A549 (cell line): Measurements from ENCODE around the gene EHBP1.

Experiments
- CHD2 ChIP-seq: fragments of 150-350 bp; IDR thresholded peaks from 2 replicates; pipeline ENCODE4 v1.6.1; 2014; ENCODE audit warnings: low read length; ENCODE audit not compliant: partially characterized antibody
- CTCF ChIP-seq: fragments of >200 bp; sonication (Bioruptor Twin); formaldehyde crosslinking; IDR thresholded peaks from 3 replicates; pipeline ENCODE4 v1.5.1; 2016
- EP300 ChIP-seq, 2 experiments: fragments of >200 bp; sonication (Bioruptor Twin); formaldehyde crosslinking; IDR thresholded peaks; 2 replicates in 1 of 2; 3 replicates in 1 of 2; pipeline ENCODE4 v1.6.1; 2016 to 2017
- MYC ChIP-seq: IDR thresholded peaks from 2 replicates; pipeline ENCODE4 v1.6.1; 2012; ENCODE audit warnings: mild to moderate bottlenecking, inconsistent platforms, low read length, improper control_type of control experiment, borderline replicate concordance
- PBX3 ChIP-seq: IDR thresholded peaks from 2 replicates; pipeline ENCODE4 v1.6.1; 2012
- POLR2A ChIP-seq: IDR thresholded peaks from 2 replicates; pipeline ENCODE4 v1.6.1; 2012; ENCODE audit warnings: mild to moderate bottlenecking, low read length
- RAD21 ChIP-seq, 2 experiments: fragments of >200 bp in 1 of 2; sonication (Bioruptor Twin) in 1 of 2; formaldehyde crosslinking in 1 of 2; IDR thresholded peaks in 1 of 2; conservative IDR thresholded peaks in 1 of 2; 2 replicates in 1 of 2; 3 replicates in 1 of 2; pipeline ENCODE4 v1.6.1; 2012 to 2018; ENCODE audit warnings: inconsistent platforms in 1 of 2
- RCOR1 ChIP-seq: fragments of 150-350 bp; IDR thresholded peaks from 2 replicates; pipeline ENCODE4 v1.6.1; 2014; ENCODE audit warnings: antibody characterized with exemption, low read length, low read depth
- RFX5 ChIP-seq: fragments of 450-650 bp; IDR thresholded peaks from 2 replicates; pipeline ENCODE4 v1.7.1; 2014; ENCODE audit warnings: antibody characterized with exemption, mild to moderate bottlenecking, moderate library complexity
- SMC3 ChIP-seq: fragments of >200 bp; sonication (Bioruptor Twin); formaldehyde crosslinking; IDR thresholded peaks from 3 replicates; pipeline ENCODE4 v1.6.1; 2018; ENCODE audit warnings: inconsistent platforms

- TF ChIP-seq CHD2 (no peak), PBX3 (no peak), CTCF (no peak), MYC (no peak), RCOR1 (no peak), SMC3 (no peak; the same call in 2 of the 3 replicates), RAD21 (conservative IDR thresholded peaks at IDR 0.05 in 1 of 2, IDR thresholded peaks at IDR 0.05 in 1 of 2) (0 out of 5 replicates have a peak, but pooled peaks of 1 of the 2 experiments have one; percentile 4), POLR2A (no peak), EP300 (IDR thresholded peaks at IDR 0.05) (no peak), RFX5 (no peak)
Observed at GRCh38 chr2:62672601-62673000, 32.9 kb upstream of the EHBP1 start.
